GM12878 (cell line): ENCODE data around the gene GPLD1. TPM values are rescaled to one million over a fixed set of nuclear protein-coding genes. Genes with fewer than 3 reads are reported as not detected.

ENCODE experiments used
- ATAC-seq: fragments of 200-7000 bp; cut with Tn5 transposase; 3 replicates; pipeline ENCODE4 v1.9.1; 2020; ENCODE audit warnings: mild to moderate bottlenecking, moderate library complexity
- BruUV-seq: library from RNA; stranded (reverse); fragments of 400-500 nt; replicated peaks from 2 replicates; lab custom pipeline; 2021; lab: Mats Ljungman, UMichigan
- CTCF ChIA-PET: fragments of 300-600 bp; sonication (Branson Sonifier 250); formaldehyde crosslinking; extraction: SDS; loops from one replicate; lab custom pipeline; 2021; ENCODE audit warnings: inconsistent platforms; lab: Yijun Ruan, JAX
- POLR2A ChIA-PET: fragments of 350-600 bp; formaldehyde crosslinking; extraction: SDS; loops from one replicate; lab custom pipeline; 2021; ENCODE audit warnings: inconsistent platforms; lab: Charles Lee
- RAD21 ChIA-PET: fragments of 300-600 bp; sonication (Branson Sonifier 250); formaldehyde crosslinking; loops from one replicate; lab custom pipeline; 2023; ENCODE audit warnings: antibody characterized with exemption; ENCODE audit not compliant: unreplicated experiment; lab: Charles Lee
- SMC1A ChIA-PET: fragments of 300-600 bp; sonication (Branson Sonifier 250); formaldehyde crosslinking; loops from one replicate; lab custom pipeline; 2023; ENCODE audit not compliant: unreplicated experiment, uncharacterized antibody; lab: Charles Lee
- DNase-seq: peaks from one replicate; pipeline ENCODE4 v3.0.0-alpha.2; 2011; ENCODE audit warnings: low read depth, low spot score
- FAIRE-seq: peaks from 3 replicates; lab custom pipeline; 2011; peaks lifted over from hg19 to GRCh38; lab: Jason Lieb, UNC
- H2AFZ ChIP-seq: 2 replicates; pipeline ENCODE4 v1.6.0; 2011; ENCODE audit warnings: low read depth, low read length, control low read depth; ENCODE audit not compliant: control insufficient read depth
- H3K27ac ChIP-seq: 2 replicates; pipeline ENCODE4 v1.5.1; 2011; ENCODE audit warnings: control low read depth; ENCODE audit not compliant: control insufficient read depth, insufficient read depth
- H3K27me3 ChIP-seq, 2 experiments: replicated peaks in 1 of 2; 2 replicates each; pipeline versions ENCODE4 v1.6.0 to v1.6.1; 2011; ENCODE audit warnings: low read length in 1 of 2; ENCODE audit not compliant: control insufficient read depth in 2 of 2, insufficient read depth in 2 of 2
- H3K36me3 ChIP-seq, 2 experiments: 2 replicates each; pipeline ENCODE4 v1.5.1; 2011; ENCODE audit warnings: low read length in 1 of 2; ENCODE audit not compliant: control insufficient read depth in 2 of 2, insufficient read depth in 2 of 2
- H3K4me1 ChIP-seq: 2 replicates; pipeline ENCODE4 v1.6.1; 2011; ENCODE audit warnings: mild to moderate bottlenecking, low read length, moderate library complexity, mixed read lengths; ENCODE audit not compliant: control insufficient read depth, insufficient read depth
- H3K4me2 ChIP-seq: 2 replicates; pipeline ENCODE4 v1.6.0; 2011; ENCODE audit warnings: control low read depth; ENCODE audit not compliant: control insufficient read depth, insufficient read depth
- H3K4me3 ChIP-seq: fragments of 200-600 bp; sonication (generic); 2 replicates; pipeline ENCODE4 v1.5.1; 2016
- H3K79me2 ChIP-seq: 2 replicates; pipeline ENCODE4 v1.6.0; 2011; ENCODE audit warnings: low read length; ENCODE audit not compliant: control insufficient read depth, insufficient read depth
- H3K9ac ChIP-seq: 2 replicates; pipeline ENCODE4 v1.8.0; 2011; ENCODE audit warnings: low read length, control low read depth, mixed read lengths; ENCODE audit not compliant: control insufficient read depth, insufficient read depth
- H3K9me3 ChIP-seq: replicated peaks from 3 replicates; pipeline ENCODE4 v1.5.1; 2011; ENCODE audit warnings: mild to moderate bottlenecking, low read length; ENCODE audit not compliant: control insufficient read depth, insufficient read depth
- H4K20me1 ChIP-seq: 2 replicates; pipeline ENCODE4 v1.6.0; 2011; ENCODE audit not compliant: control insufficient read depth, insufficient read depth
- CBFB ChIP-seq: IDR thresholded peaks from 2 replicates; pipeline ENCODE4 v1.6.1; 2016; ENCODE audit warnings: antibody characterized with exemption, low read depth
- DPF2 ChIP-seq: fragments of 450-650 bp; IDR thresholded peaks from 2 replicates; pipeline ENCODE4 v1.6.1; 2017; ENCODE audit warnings: mild to moderate bottlenecking
- FOS ChIP-seq: IDR thresholded peaks from 3 replicates; pipeline ENCODE4 v1.6.1; 2011; ENCODE audit warnings: borderline replicate concordance; ENCODE audit not compliant: insufficient read length; ENCODE audit errors: extremely low read depth
- KAT2A ChIP-seq: conservative IDR thresholded peaks from 2 replicates; pipeline ENCODE4 v1.6.1; 2011; ENCODE audit warnings: low read depth, low read length; ENCODE audit not compliant: control insufficient read depth
- ZBTB40 ChIP-seq: fragments of 450-650 bp; IDR thresholded peaks from 2 replicates; pipeline ENCODE4 v1.6.1; 2016; ENCODE audit warnings: mild to moderate bottlenecking, moderate library complexity, borderline replicate concordance
- WGBS: methylation state at CpG from one replicate; pipeline ENCODE4 v1.1.6; 2016; ENCODE audit warnings: low lambda C conversion rate; ENCODE audit not compliant: insufficient replicate concordance, insufficient coverage; ENCODE audit errors: missing lambda C conversion rate; 5-methylcytosine and 5-hydroxymethylcytosine counted together
- in situ Hi-C: fragments of 300-500 bp; cut with MboI; formaldehyde crosslinking; loops from 9 replicates; pipeline ENCODE4 v1.14.3; 2018; ENCODE audit warnings: mixed read lengths
- intact Hi-C: fragments of 100-400 bp; cut with micrococcal nuclease; formaldehyde crosslinking; loops from one replicate; pipeline ENCODE4 v1.14.2; 2022; ENCODE audit not compliant: unreplicated experiment
- polyA plus RNA-seq, 11 experiments: library from polyadenylated mRNA; depleted of rRNA in 4 of 11; unstranded in 6 of 11; stranded (reverse) in 5 of 11; fragments of >200 nt; fragmentation: Nextera tagmentation in 4 of 11; fragmentation: Illumina TruSeq in 1 of 11; extraction: Ambion mirVana in 4 of 11; extraction: Trizol in 1 of 11; gene quantifications; 1 replicate in 1 of 11; 2 replicates in 10 of 11; pipeline versions ENCODE4 v1.2.1 to v1.2.3, GENCODE V29; 2011 to 2016; ENCODE audit warnings: inconsistent platforms in 2 of 11, missing spikeins in 2 of 11, low read depth in 1 of 11
- total RNA-seq, 4 experiments: library from RNA; depleted of rRNA in 3 of 4; stranded (reverse); fragments of >200 nt in 3 of 4; fragmentation: Illumina TruSeq in 1 of 4; extraction: Trizol in 1 of 4; gene quantifications; 2 replicates each; pipeline versions ENCODE4 v1.2.1 to v1.2.3, GENCODE V29; 2013 to 2021
- TF ChIP-seq, protein P1 (sequence below): fragments of 450-650 bp; formaldehyde crosslinking; IDR thresholded peaks from 2 replicates; pipeline ENCODE4 v1.4.0; 2020; ENCODE audit warnings: mild to moderate bottlenecking, moderate library complexity
- TF ChIP-seq, protein P2 (sequence below): fragments of 450-650 bp; conservative IDR thresholded peaks from 2 replicates; pipeline ENCODE4 v1.6.1; 2017; ENCODE audit warnings: mild to moderate bottlenecking, moderate library complexity

The GPLD1 gene
- total and polyA plus RNA-seq, 10 of the 15 experiments (the other 5 are each of a cell fraction or from before 2014, with no cell fraction given) = 0.04 to 1.0 (median 0.69) TPM

DNA sequence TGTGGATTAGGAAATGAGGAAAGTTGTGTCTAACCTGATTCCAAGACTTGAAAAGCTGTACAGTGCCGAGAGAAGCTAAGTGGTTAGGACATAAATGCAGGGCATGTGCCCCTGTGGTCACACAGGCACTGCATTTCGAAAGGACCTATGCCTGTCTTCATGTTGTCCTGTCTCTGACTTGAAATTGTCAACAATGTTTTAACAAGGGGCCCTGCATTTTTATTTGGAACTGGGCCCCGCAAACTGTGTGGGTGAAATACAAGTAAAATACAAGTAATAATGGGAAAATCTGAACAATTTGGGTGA, 47.8 kb downstream of the GPLD1 start (continued):
- TF ChIP-seq DPF2 (no peak), KAT2A (no peak), FOS (no peak)

DNA sequence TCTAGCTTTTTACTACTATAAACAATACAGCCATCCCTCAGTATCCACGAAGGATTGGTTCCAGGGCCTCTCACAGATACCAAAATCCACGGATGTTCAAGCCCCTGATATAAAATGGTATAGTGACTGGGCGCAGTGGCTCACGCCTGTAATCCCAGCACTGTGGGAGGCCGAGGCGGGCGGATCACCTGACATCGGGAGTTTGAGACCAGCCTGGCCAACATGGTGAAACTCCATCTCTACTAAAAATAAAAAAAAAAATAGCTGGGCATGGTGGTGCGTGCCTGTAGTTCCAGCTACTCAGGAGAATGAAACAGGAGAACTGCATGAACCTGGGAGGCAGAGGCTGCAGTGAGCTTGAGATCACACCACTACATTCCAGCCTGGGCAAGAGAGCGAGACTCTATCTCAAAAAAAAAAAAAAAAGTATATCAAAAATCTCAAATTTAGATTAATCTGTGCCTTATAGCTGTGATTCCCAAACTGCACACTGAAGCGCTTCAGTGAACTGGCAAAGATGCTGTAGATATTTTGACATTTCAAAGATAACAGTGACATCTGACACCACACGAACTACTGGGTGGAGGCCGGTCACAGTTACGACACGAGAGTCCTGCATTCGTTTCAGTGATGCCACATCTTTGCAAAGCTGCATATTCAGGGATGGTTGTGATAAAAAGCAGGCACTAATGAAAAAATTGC, 48.3 kb downstream of the GPLD1 start:
- intact Hi-C loops = no loop called here
- ChIA-PET RAD21 (interaction anchor here (1.4 kb wide), 1 partner anchor 25 kb away, joined by 3 read pairs; no protein-coding TSS in a partner anchor), POLR2A (no interaction called here), SMC1A (interaction anchor here (1.5 kb wide), 1 partner anchor 11 kb away, joined by 3 read pairs; no protein-coding TSS in a partner anchor), CTCF (interaction anchor here (1.2 to 3.2 kb wide), 2 partner anchors 9 to 11 kb away, joined by 3 to 13 read pairs; no protein-coding TSS in a partner anchor)
- Histone ChIP-seq H3K27ac (no peak overlapping the region), H3K9me3 (no peaks in the 10 kb centered on the region), H3K9ac (no peak overlapping the region), H3K27me3 (no peaks in the 10 kb centered on the region), H4K20me1 (no peaks in the 10 kb centered on the region), H3K36me3 (no peaks in the 10 kb centered on the region), H3K4me2 (no peak overlapping the region), H3K79me2 (no peaks in the 10 kb centered on the region), H2AFZ (no peak overlapping the region), H3K4me1 (no peaks in the 10 kb centered on the region), H3K4me3 (no peak overlapping the region)
- no peak for DNase-seq
- in situ Hi-C loops = no loop called here
- FAIRE-seq = no peak
- WGBS = 74% methylated on average over 16 of the region's 16 CpGs
- TF ChIP-seq CBFB = no peak
- no peak for TF ChIP-seq ZBTB40
- TF ChIP-seq, protein P1, sequence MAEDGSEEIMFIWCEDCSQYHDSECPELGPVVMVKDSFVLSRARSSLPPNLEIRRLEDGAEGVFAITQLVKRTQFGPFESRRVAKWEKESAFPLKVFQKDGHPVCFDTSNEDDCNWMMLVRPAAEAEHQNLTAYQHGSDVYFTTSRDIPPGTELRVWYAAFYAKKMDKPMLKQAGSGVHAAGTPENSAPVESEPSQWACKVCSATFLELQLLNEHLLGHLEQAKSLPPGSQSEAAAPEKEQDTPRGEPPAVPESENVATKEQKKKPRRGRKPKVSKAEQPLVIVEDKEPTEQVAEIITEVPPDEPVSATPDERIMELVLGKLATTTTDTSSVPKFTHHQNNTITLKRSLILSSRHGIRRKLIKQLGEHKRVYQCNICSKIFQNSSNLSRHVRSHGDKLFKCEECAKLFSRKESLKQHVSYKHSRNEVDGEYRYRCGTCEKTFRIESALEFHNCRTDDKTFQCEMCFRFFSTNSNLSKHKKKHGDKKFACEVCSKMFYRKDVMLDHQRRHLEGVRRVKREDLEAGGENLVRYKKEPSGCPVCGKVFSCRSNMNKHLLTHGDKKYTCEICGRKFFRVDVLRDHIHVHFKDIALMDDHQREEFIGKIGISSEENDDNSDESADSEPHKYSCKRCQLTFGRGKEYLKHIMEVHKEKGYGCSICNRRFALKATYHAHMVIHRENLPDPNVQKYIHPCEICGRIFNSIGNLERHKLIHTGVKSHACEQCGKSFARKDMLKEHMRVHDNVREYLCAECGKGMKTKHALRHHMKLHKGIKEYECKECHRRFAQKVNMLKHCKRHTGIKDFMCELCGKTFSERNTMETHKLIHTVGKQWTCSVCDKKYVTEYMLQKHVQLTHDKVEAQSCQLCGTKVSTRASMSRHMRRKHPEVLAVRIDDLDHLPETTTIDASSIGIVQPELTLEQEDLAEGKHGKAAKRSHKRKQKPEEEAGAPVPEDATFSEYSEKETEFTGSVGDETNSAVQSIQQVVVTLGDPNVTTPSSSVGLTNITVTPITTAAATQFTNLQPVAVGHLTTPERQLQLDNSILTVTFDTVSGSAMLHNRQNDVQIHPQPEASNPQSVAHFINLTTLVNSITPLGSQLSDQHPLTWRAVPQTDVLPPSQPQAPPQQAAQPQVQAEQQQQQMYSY (CRISPR knock-in tag) = no peak
- TF ChIP-seq, protein P2, sequence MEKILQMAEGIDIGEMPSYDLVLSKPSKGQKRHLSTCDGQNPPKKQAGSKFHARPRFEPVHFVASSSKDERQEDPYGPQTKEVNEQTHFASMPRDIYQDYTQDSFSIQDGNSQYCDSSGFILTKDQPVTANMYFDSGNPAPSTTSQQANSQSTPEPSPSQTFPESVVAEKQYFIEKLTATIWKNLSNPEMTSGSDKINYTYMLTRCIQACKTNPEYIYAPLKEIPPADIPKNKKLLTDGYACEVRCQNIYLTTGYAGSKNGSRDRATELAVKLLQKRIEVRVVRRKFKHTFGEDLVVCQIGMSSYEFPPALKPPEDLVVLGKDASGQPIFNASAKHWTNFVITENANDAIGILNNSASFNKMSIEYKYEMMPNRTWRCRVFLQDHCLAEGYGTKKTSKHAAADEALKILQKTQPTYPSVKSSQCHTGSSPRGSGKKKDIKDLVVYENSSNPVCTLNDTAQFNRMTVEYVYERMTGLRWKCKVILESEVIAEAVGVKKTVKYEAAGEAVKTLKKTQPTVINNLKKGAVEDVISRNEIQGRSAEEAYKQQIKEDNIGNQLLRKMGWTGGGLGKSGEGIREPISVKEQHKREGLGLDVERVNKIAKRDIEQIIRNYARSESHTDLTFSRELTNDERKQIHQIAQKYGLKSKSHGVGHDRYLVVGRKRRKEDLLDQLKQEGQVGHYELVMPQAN = no peak
- BruUV-seq = no TSS peak
- no peak for ATAC-seq
